ENCODE measurements around the gene SLC46A3. TPM values are rescaled to one million over a fixed set of nuclear protein-coding genes. Genes with fewer than 3 reads are reported as not detected.

The SLC46A3 gene
- total and polyA plus RNA-seq, 10 of the 15 experiments (the other 5 are each of a cell fraction or from before 2014, with no cell fraction given): 2.9 to 15.6 (median 9.4) TPM

DNA sequence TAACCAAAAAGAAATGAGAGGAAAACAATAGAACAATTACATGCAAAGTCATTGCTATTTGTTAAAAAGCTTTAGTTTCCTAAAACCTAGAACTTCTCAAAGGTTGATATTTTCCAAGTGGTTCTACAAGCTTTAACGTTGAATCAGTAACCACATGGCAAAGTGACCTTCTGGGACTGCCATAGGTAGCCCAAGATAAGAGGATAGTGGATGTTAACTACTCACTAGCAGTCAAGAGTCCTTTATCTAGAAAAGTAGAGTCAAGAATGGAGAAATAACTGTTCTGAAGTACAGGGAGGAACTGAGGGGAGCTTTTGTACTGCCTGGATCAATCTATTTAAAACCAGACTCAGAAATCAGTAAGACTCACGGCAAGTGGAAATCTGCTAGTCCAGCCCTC is 9.9 kb upstream of the SLC46A3 start:
- no peak for FAIRE-seq

DNA sequence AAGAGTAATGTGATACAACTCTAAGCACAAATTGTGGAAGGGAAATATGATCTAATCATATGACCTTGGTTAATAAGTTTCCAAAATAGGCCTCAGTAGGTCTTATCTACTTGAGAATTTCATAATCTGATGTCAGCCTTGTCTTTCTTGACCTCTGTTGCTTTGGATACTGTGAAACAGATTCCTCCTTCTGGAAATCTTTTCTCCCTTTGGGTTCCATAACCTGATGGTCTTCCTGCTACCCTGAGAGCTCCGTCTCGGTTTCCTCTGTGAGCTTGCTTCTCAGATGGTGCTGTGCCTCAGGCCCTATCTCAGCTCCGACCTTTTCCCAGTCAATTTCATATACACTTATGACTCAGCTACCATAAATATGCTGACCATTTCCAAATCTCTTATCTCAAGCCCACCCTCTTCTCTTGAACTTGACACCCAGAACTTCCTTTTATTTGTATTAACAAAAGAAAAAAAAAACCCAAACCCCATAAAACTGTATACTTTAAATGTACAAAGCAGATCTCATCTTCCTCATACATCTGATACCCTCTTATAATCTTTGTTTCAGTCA is 6.4 kb upstream of the SLC46A3 start:
- no peaks in the 10 kb centered on the region for H3K4me1 ChIP-seq (ENCODE audit: control insufficient read depth, insufficient read depth, low read length)
- no peaks in the 10 kb centered on the region for H3K36me3 ChIP-seq (ENCODE audit: control insufficient read depth in 2 of 2, insufficient read depth in 2 of 2, low read length in 1 of 2)
- RAD21 ChIA-PET (ENCODE audit: unreplicated experiment): no interaction called here
- CTCF ChIA-PET: no interaction called here
- H3K4me2 ChIP-seq (ENCODE audit: control insufficient read depth, insufficient read depth): no peak overlapping the region
- WGBS (ENCODE audit: insufficient coverage, insufficient replicate concordance, low lambda C conversion rate, missing lambda C conversion rate): 24% methylated on average over 3 of the region's 3 CpGs
- H3K27ac ChIP-seq (ENCODE audit: control insufficient read depth, insufficient read depth): no peak overlapping the region
- intact Hi-C loops (cut with micrococcal nuclease; ENCODE audit: unreplicated experiment): no loop called here
- no peaks in the 10 kb centered on the region for H4K20me1 ChIP-seq (ENCODE audit: control insufficient read depth, insufficient read depth)
- POLR2A ChIA-PET: no interaction called here
- no peak overlapping the region for H3K9ac ChIP-seq (ENCODE audit: control insufficient read depth, insufficient read depth, low read length)
- DNase-seq (ENCODE audit: low read depth, low spot score) (no peak), ATAC-seq (no peak), FAIRE-seq (no peak)
- in situ Hi-C loops (cut with MboI): no loop called here
- no peaks in the 10 kb centered on the region for H3K27me3 ChIP-seq (replicated peaks in 1 of 2; ENCODE audit: control insufficient read depth in 2 of 2, insufficient read depth in 2 of 2, low read length in 1 of 2)
- no peak overlapping the region for H3K4me3 ChIP-seq
- H3K79me2 ChIP-seq (ENCODE audit: control insufficient read depth, insufficient read depth, low read length): no peaks in the 10 kb centered on the region
- SMC1A ChIA-PET (ENCODE audit: uncharacterized antibody, unreplicated experiment): no interaction called here
- H3K9me3 ChIP-seq (replicated peaks; ENCODE audit: control insufficient read depth, insufficient read depth, low read length): no peaks in the 10 kb centered on the region
- BruUV-seq (replicated peaks): no TSS peak
- no peak overlapping the region for H2AFZ ChIP-seq (ENCODE audit: control insufficient read depth, low read depth, low read length)
- no peak for TF ChIP-seq SMAD1 (IDR thresholded peaks at IDR 0.05; ENCODE audit: low read depth, partially characterized antibody)
- no peak for TF ChIP-seq SUPT20H (IDR thresholded peaks at IDR 0.05; ENCODE audit: borderline replicate concordance, control insufficient read depth, low read depth, low read length)

More for the DNA sequence above, 9.9 kb upstream of the SLC46A3 start:
- TF ChIP-seq BHLHE40 (IDR thresholded peaks at IDR 0.05; ENCODE audit: borderline replicate concordance in 1 of 2, low read depth in 2 of 2, low read length in 1 of 2): no peak
- RAD21 ChIA-PET (ENCODE audit: unreplicated experiment): no interaction called here
- Histone ChIP-seq H3K27ac (ENCODE audit: control insufficient read depth, insufficient read depth) (no peak overlapping the region), H3K36me3 (ENCODE audit: control insufficient read depth in 2 of 2, insufficient read depth in 2 of 2, low read length in 1 of 2) (no peaks in the 10 kb centered on the region), H3K9ac (ENCODE audit: control insufficient read depth, insufficient read depth, low read length) (no peak overlapping the region), H2AFZ (ENCODE audit: control insufficient read depth, low read depth, low read length) (no peak overlapping the region), H3K9me3 (replicated peaks; ENCODE audit: control insufficient read depth, insufficient read depth, low read length) (no peaks in the 10 kb centered on the region), H3K4me3 (no peak overlapping the region), H3K27me3 (replicated peaks in 1 of 2; ENCODE audit: control insufficient read depth in 2 of 2, insufficient read depth in 2 of 2, low read length in 1 of 2) (no peaks in the 10 kb centered on the region), H3K4me1 (ENCODE audit: control insufficient read depth, insufficient read depth, low read length) (no peaks in the 10 kb centered on the region), H3K4me2 (ENCODE audit: control insufficient read depth, insufficient read depth) (no peak overlapping the region), H3K79me2 (ENCODE audit: control insufficient read depth, insufficient read depth, low read length) (no peaks in the 10 kb centered on the region), H4K20me1 (ENCODE audit: control insufficient read depth, insufficient read depth) (no peaks in the 10 kb centered on the region)
- SMC1A ChIA-PET (ENCODE audit: uncharacterized antibody, unreplicated experiment): no interaction called here
- no TSS peak for BruUV-seq (replicated peaks)
- intact Hi-C loops (cut with micrococcal nuclease; ENCODE audit: unreplicated experiment): no loop called here
- 61% methylated on average over 2 of the region's 2 CpGs for WGBS (ENCODE audit: insufficient coverage, insufficient replicate concordance, low lambda C conversion rate, missing lambda C conversion rate)
- CTCF ChIA-PET: no interaction called here
- in situ Hi-C loops (cut with MboI): no loop called here
- ATAC-seq: no peak
- DNase-seq (ENCODE audit: low read depth, low spot score): no peak
- POLR2A ChIA-PET: no interaction called here

Measured in GM12878 (cell line).